AG09309 (cell line): Measurements from ENCODE around the gene ZNF467.

Experiments
- DNase-seq: peaks from one replicate; pipeline ENCODE4 v3.0.0-alpha.2; 2010; ENCODE audit warnings: low read depth
- H3K4me3 ChIP-seq: 2 replicates; pipeline ENCODE4 v1.5.1; 2011; ENCODE audit warnings: mild to moderate bottlenecking, low read depth, low read length, moderate library complexity; ENCODE audit not compliant: control insufficient read depth
- CTCF ChIP-seq: IDR thresholded peaks from 2 replicates; pipeline ENCODE4 v1.5.1; 2011; ENCODE audit warnings: mild to moderate bottlenecking, low read depth, low read length, inconsistent platforms; ENCODE audit not compliant: insufficient read depth, control insufficient read depth; ENCODE audit errors: missing control alignments

ZNF467 gene

GRCh38 chr7:149801002-149801566 is 27.7 kb upstream of the ZNF467 start:
- no peak overlapping the region for H3K4me3 ChIP-seq
- no peak for DNase-seq
- TF ChIP-seq CTCF = no peak

GRCh38 chr7:149800169-149800555 is 26.8 kb upstream of the ZNF467 start:
- no peak overlapping the region for H3K4me3 ChIP-seq
- no peak for TF ChIP-seq CTCF
- DNase-seq = no peak

GRCh38 chr7:149799397-149800168 is 26.2 kb upstream of the ZNF467 start:
- no peak overlapping the region for H3K4me3 ChIP-seq
- no peak for DNase-seq
- TF ChIP-seq CTCF = no peak

GRCh38 chr7:149797771-149798170 is 24.4 kb upstream of the ZNF467 start:
- no peak for DNase-seq
- no peak overlapping the region for H3K4me3 ChIP-seq
- TF ChIP-seq CTCF = no peak

GRCh38 chr7:149796287-149796860 is 23.0 kb upstream of the ZNF467 start:
- no peak for DNase-seq
- no peak overlapping the region for H3K4me3 ChIP-seq
- no peak for TF ChIP-seq CTCF

GRCh38 chr7:149795126-149795525 is 21.7 kb upstream of the ZNF467 start:
- no peak overlapping the region for H3K4me3 ChIP-seq
- no peak for TF ChIP-seq CTCF
- DNase-seq = no peak
